EH (cell line): ENCODE data around the gene RSPH3.
"Not testable (repeated sequence)": the region's sequence is repeated elsewhere in the genome, so short reads cannot be mapped to it uniquely, and the experiment has no call there.

Source experiments
- DNase-seq: peaks from one replicate; pipeline ENCODE4 v3.0.0-alpha.2; 2015; ENCODE audit warnings: low read depth

Gene RSPH3

DNA sequence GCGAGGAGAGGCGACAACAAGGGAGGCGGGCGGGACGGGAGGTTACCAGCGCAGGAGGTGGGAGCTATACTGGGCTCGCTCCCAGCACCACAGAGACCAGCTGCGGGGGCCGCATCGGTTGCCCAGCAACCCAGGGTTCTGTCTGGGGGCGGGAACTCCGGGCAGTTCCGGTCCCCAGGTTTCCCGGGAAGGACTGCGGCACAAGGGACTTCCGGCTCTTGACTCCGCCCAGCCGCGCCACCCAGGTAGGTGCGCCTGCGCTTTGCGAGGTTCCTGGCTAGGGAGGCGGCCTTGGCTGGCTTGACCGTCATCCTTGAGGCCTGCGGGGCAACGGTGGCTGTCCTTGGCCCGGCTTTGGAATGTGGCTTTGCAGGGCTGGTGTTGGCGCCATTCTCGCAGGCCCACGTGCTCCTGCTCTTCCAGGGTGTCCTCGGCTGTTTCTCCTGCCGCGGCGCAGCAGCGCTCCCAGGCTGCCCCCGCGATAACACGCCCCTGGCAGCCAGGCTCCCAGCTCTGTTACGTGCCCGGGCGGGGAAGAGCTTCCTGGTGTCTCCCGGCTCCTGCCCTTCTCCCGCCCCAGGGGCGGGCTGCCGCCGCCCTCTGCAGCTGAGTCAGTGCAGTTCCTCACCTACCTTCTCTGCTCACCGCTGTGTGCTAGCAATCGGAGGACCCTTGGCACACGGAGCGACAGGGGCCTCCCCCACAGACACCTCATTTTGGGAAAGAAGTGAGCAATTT is at the start of gene RSPH3:
RSPH3 (minus strand) TSS at position 537 of the 738 bp plus-strand sequence. CDS start 652 bp downstream, outside the sequence.
- DNase-seq, result peak; percentile 93

GRCh38 chr6:159047891-159048685 is 48.1 kb upstream of the RSPH3 start:
- DNase-seq, result no peak

GRCh38 chr6:159045801-159046200 is 45.8 kb upstream of the RSPH3 start:
- no peak for DNase-seq

DNA sequence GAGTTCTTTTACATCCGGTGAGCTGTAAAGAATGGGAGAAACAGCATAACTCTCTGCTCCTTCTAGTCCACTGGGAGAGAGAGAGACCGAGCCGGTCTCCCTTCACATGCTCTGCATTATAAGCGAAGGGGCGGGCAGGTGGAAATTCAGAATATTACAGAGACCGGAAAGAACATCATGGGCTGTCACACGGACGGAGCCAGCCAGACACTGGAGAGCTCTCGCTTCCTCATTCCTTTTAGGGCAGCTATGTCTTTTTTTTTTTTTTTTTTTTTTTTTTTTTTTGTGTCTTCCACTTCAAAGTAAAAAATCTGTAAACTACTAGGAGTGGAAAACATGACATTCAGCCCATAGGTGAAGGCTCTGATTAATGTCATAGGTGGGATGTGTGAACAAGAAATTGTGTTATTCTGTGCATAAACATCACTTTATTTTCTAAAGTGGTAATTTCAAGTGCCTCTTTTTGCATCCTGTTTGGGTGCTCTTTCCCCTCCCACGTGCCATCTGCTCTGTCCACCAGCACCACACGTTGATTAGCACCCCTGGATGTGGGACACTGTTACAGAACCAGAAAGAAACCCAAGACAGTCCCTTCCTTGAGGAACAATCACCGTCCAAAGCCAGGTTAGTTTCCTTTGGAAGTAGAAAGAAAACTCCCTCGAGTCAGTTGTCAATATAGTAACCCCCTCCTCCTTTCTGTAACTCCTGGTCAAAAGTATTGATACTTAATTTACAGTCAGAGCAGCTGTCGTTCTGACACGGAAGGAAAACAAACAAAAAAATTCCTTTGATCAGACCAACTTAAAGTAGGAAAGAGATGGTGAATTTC is 45.1 kb upstream of the RSPH3 start, which contains the start of gene TAGAP:
TAGAP (minus strand) TSS at position 93 of the 829 bp plus-strand sequence. CDS start 845 bp downstream, outside the sequence.
- DNase-seq, result peak; percentile 43

- DNase-seq, result no peak
Measured at GRCh38 chr6:159043947-159044346, 43.9 kb upstream of the RSPH3 start.

GRCh38 chr6:159043251-159043650 is 43.2 kb upstream of the RSPH3 start:
- no peak for DNase-seq

GRCh38 chr6:159042826-159043181 is 42.8 kb upstream of the RSPH3 start:
- DNase-seq, result no peak

- peak; percentile 43 for DNase-seq
Measured at GRCh38 chr6:159042003-159042825, 42.2 kb upstream of the RSPH3 start.

- no peak for DNase-seq
Measured at GRCh38 chr6:159041181-159041580, 41.2 kb upstream of the RSPH3 start.

DNA sequence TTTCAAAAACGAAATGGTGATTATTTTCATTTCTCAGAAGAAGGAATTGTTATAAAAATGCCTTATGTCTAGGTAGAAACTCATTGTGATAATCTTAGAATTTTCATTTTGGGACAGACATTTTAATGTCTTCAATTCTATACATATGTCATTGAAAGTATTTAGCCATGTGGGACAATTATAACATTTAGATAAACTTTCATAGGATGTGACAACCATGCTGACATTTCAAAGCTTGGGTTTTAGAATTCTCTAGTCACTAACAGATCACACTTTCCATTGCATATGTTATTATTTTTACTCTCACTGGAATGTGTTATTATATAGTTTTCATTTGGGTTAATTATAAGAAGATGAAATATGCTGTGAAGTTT is 39.9 kb upstream of the RSPH3 start:
- no peak for DNase-seq

DNA sequence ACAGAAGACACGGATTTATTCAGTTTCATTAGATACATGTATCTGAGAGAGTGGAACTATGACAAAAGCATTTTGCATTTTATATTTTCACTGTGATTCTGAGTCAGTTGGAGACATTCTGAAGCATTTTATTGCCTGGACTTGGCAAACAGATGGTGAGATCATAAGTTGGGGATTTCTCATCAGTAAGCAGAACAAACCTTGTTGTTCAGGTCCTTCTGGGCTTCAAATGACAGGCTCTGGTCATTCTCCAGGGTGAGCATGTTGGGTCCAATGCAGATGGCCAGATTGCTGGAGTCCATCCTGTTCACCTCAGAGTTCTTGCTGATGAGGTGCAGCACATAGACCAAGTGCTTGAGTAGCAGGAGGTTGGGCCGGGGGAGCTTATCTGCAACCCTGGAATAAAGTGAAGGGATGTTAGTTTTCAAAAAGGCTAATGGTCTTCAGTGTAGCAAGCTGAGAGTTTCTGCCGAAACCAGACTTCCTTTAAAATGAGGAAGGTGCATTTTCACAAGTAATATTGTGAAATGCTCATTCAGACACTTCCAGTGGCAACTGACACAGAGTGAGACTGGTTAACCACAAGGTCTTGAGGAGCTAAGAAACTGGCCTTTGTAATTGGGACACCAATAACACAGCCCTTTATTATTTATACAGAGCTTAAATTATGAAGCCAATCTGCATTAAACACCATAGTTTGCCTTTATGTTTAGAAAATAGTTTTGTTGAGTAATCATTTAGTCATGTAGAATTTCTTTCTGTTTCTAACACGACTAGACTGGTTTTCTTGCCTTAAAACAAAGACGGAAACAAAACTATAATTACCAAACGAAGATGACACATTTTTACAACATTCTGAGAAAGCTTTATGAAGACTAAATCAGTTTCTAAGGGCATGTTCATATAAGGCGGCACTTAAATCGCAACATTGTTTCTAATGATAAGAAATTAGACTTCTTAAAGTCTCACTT is 39.2 kb upstream of the RSPH3 start:
- peak; percentile 50 for DNase-seq

DNA sequence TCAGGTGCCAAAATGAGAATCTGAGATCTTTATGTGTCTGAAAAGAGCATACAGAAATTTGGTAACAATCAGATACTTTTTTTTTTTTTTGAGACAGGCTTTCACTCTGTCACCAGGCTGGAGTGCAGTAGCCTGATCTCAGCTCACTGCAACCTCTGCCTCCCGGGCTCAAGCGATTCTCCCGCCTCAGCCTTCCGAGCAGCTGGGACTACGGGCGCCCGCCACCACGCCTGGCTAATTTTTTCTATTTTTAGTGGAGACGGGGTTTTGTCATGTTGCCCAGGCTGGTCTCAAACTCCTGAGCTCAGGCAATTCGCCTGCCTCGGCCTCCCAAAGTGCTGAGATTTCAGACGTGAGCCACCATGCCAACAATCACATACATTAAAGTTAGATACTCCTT is 38.3 kb upstream of the RSPH3 start:
- not testable (repeated sequence) for DNase-seq

GRCh38 chr6:159037756-159038290 is 37.8 kb upstream of the RSPH3 start:
- no peak for DNase-seq

DNA sequence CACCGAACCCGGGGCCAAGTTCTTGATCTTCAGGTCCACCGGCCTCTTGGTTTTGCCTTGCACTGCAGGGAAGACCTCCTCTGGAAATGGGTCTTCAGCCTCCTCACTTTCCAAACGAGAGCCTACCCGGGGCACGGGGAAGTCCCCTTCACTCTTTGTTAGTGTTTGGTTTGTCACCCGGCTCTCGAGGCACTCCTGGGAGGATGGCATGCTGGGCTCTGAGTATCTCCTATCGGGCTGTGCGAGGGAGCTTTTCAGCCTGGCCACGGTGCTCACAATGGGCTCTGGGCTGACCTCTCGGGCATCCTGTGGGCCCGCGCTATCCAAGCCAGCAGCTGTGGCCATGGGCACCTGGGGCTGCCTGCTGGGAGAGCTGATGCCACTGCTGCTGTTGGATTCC is 36.7 kb upstream of the RSPH3 start:
- no peak for DNase-seq

DNA sequence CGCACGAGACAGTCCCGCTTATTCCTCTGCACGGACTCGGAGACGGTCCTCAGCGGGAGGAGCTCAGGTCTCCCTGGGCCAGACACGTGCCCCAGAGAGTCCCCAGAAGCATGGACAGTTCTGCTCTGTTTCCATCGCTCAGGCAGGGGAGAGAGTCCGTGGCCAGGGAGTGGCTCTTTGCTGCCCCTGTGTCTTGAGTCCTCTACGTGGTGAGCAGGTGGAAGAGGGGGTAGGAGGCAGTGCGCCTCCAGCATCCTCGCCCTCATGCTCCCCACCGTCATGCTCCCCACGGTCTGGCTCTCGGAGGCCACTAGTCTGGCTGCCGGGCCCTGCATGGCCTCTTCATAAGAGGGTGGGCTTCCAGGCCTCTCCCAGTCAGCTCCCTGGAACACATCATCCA is 35.9 kb upstream of the RSPH3 start:
- no peak for DNase-seq

DNA sequence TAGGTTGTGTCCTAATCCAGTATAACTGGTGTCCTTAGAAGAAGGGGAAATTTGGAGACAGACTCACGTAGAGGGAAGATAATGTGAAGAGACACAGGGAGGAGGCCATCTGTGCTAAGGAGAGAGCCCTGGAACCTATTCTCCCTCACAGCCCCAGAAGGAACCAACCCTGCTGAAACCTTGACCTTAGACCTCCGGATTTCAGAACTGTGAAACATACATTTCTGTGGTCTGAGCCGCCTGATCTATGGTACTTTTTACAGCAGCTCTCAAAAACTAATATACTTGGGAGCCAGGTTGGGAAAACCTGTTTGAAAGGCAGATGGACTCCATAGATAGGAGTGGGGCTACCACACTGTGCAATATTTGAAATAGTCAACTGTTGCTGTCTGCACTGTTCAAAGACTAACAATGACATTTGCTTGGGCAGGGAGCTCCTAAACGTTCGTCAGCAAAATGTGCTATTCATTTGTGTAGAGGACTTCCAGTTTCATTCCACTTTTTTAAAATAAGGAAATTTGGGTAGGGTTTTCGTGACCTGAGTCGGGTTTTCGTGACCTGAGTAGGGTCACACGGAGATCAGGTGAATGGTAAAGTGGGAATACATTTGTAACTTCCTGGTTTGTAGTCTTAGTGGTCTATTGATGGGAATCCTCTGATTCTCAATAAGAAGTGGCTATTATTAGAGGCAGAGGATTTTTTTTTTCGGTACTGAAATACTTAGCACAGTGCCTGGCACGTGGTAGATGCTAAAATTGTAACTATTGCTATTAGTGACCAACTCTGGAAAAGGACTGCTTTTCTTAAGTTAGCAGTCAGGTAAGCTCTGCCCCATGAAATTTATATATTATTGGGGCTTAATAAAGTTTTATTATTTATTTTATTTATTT is 33.4 kb upstream of the RSPH3 start:
- no peak for DNase-seq

DNA sequence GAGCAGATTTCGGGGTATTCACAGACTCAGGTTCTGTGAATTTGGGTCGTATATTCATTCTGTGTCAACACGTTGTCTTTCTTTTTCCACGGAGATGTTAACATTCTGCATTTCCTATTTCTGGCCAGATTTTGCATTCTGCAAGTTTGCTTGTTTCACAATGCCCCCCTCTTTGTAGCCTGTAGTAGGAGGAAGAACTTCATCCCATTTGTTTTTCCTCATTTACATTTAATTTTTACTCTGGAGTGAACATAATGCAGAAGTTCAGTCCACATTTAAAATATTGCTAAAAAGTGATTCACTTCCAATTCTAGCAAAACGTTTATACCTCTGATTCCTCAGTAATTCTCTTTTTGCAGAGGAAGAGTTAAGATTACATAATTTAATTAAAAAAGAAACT is 31.8 kb upstream of the RSPH3 start:
- DNase-seq, result no peak

DNA sequence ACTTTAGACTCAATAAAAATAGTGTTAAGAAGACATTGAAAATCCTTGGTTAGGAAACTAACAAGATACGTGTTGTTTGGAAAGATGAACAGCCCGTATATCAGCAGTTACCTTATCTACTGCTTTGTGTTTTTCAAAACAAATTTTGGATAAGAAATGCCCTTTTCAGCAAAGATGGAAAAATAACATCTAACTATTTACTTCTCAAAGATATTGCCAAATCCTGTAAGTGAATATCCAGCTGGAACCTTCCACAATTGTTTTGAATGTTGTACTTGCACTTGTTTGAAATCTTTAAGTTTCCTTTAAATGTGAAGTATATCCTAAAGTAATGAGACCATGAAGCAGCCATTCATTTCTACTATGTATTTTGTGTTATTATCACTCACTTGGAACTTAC is 30.2 kb upstream of the RSPH3 start:
- DNase-seq, result no peak

GRCh38 chr6:159025224-159025623 is 25.2 kb upstream of the RSPH3 start:
- DNase-seq, result not testable (repeated sequence)
